B cell (primary cell): ENCODE results near the gene SCRN2.

ENCODE experiments used
- CTCF ChIP-seq: fragments of 200-600 bp; IDR thresholded peaks from one replicate; pipeline ENCODE4 v1.8.0; 2022; ENCODE audit warnings: antibody characterized with exemption, mild to moderate bottlenecking
- EZH2 ChIP-seq: IDR thresholded peaks from 2 replicates; pipeline ENCODE4 v1.6.1; 2012; ENCODE audit warnings: borderline replicate concordance, low read depth, mild to moderate bottlenecking, moderate library complexity, low read length; ENCODE audit not compliant: insufficient read depth, poor library complexity, severe bottlenecking

GRCh38 chr17:47883589-47884426, 42.7 kb upstream of the SCRN2 start:
- TF ChIP-seq EZH2: no peak
- no peak for TF ChIP-seq CTCF
